HepG2 (cell line): ENCODE results near the gene PRR30. TPM values are rescaled to one million over a fixed set of nuclear protein-coding genes. Genes with fewer than 3 reads are reported as not detected.
A peak's percentile ranks its signal among the peaks of the same experiment; 100 is the strongest.

Source experiments
- CC2D1A ChIP-seq: sonication (generic); formaldehyde crosslinking; IDR thresholded peaks from 2 replicates; pipeline ENCODE4 v1.8.1; 2023; ENCODE audit warnings: mild to moderate bottlenecking, missing genetic modification reagents
- CSRNP2 ChIP-seq: sonication (generic); formaldehyde crosslinking; conservative IDR thresholded peaks from 2 replicates; pipeline ENCODE4 v1.8.0; 2022; ENCODE audit warnings: low read depth, missing genetic modification reagents
- FOXA3 ChIP-seq: IDR thresholded peaks from 2 replicates; pipeline ENCODE4 v1.6.1; 2016; ENCODE audit warnings: missing genetic modification reagents, missing compliant biosample characterization
- HNF4G ChIP-seq, 2 experiments: sonication (generic) in 1 of 2; formaldehyde crosslinking in 1 of 2; IDR thresholded peaks; 2 replicates each; pipeline versions ENCODE4 v1.4.0 to v1.6.1; 2011 to 2020; ENCODE audit warnings: borderline replicate concordance in 2 of 2, low read depth in 2 of 2, mild to moderate bottlenecking in 2 of 2, low read length in 1 of 2, missing genetic modification reagents in 1 of 2, moderate library complexity in 1 of 2
- IRF2 ChIP-seq: IDR thresholded peaks from 2 replicates; pipeline ENCODE4 v1.6.1; 2018; ENCODE audit warnings: missing genetic modification reagents, missing compliant biosample characterization
- JARID2 ChIP-seq: sonication (generic); formaldehyde crosslinking; IDR thresholded peaks from 2 replicates; pipeline ENCODE4 v1.8.1; 2023; ENCODE audit warnings: missing genetic modification reagents, inconsistent platforms; ENCODE audit not compliant: insufficient replicate concordance
- KLF6 ChIP-seq: IDR thresholded peaks from 2 replicates; pipeline ENCODE4 v1.8.0; 2016; ENCODE audit warnings: missing biosample characterization, missing genetic modification reagents
- NFYB ChIP-seq: sonication (generic); formaldehyde crosslinking; IDR thresholded peaks from 2 replicates; pipeline ENCODE4 v1.4.0; 2020; ENCODE audit warnings: missing genetic modification reagents
- PCBP1 ChIP-seq: fragments of 200-400 bp; formaldehyde crosslinking; IDR thresholded peaks from 2 replicates; pipeline ENCODE4 v1.6.1; 2017; ENCODE audit warnings: mild to moderate bottlenecking, low read depth, low read length, borderline replicate concordance
- PITX1 ChIP-seq: sonication (generic); formaldehyde crosslinking; IDR thresholded peaks from 2 replicates; pipeline ENCODE4 v1.5.1; 2020; ENCODE audit warnings: mild to moderate bottlenecking, missing genetic modification reagents
- PRDM15 ChIP-seq: sonication (generic); formaldehyde crosslinking; IDR thresholded peaks from 2 replicates; pipeline ENCODE4 v1.4.0; 2020; ENCODE audit warnings: missing genetic modification reagents
- RARA ChIP-seq: IDR thresholded peaks from 2 replicates; pipeline ENCODE4 v1.6.1; 2016; ENCODE audit warnings: missing genetic modification reagents, missing compliant biosample characterization
- REPIN1 ChIP-seq: sonication (generic); formaldehyde crosslinking; IDR thresholded peaks from 2 replicates; pipeline ENCODE4 v1.8.0; 2022; ENCODE audit warnings: missing genetic modification reagents, low read depth, mild to moderate bottlenecking, borderline replicate concordance
- SMYD3 ChIP-seq: sonication (generic); formaldehyde crosslinking; IDR thresholded peaks from 2 replicates; pipeline ENCODE4 v1.8.1; 2023; ENCODE audit warnings: mild to moderate bottlenecking, missing genetic modification reagents
- SOX13 ChIP-seq, 3 experiments: fragments of 450-650 bp in 1 of 3; sonication (generic) in 1 of 3; formaldehyde crosslinking in 1 of 3; IDR thresholded peaks in 2 of 3; conservative IDR thresholded peaks in 1 of 3; 2 replicates each; pipeline versions ENCODE4 v1.5.0 to v1.6.1; 2016 to 2020; ENCODE audit warnings: antibody characterized with exemption in 1 of 3, mild to moderate bottlenecking in 1 of 3, missing compliant biosample characterization in 1 of 3, missing genetic modification reagents in 1 of 3, moderate library complexity in 1 of 3
- ZBTB20 ChIP-seq: sonication (generic); formaldehyde crosslinking; IDR thresholded peaks from 2 replicates; pipeline ENCODE4 v1.8.1; 2023; ENCODE audit warnings: missing genetic modification reagents, low read depth, mild to moderate bottlenecking, borderline replicate concordance
- ZKSCAN8 ChIP-seq: IDR thresholded peaks from 2 replicates; pipeline ENCODE4 v1.6.1; 2016; ENCODE audit warnings: borderline replicate concordance, missing genetic modification reagents, missing compliant biosample characterization
- ZNF232 ChIP-seq: sonication (generic); formaldehyde crosslinking; IDR thresholded peaks from 2 replicates; pipeline ENCODE4 v1.4.0; 2020; ENCODE audit warnings: missing genetic modification reagents, borderline replicate concordance
- ZNF253 ChIP-seq: sonication (generic); formaldehyde crosslinking; IDR thresholded peaks from 2 replicates; pipeline ENCODE4 v1.8.0; 2022; ENCODE audit warnings: mild to moderate bottlenecking, missing genetic modification reagents, borderline replicate concordance
- ZNF296 ChIP-seq: sonication (generic); formaldehyde crosslinking; conservative IDR thresholded peaks from 2 replicates; pipeline ENCODE4 v1.5.0; 2020; ENCODE audit warnings: mild to moderate bottlenecking, missing genetic modification reagents
- ZNF367 ChIP-seq: sonication (generic); formaldehyde crosslinking; IDR thresholded peaks from 2 replicates; pipeline ENCODE4 v1.4.0; 2020; ENCODE audit warnings: missing genetic modification reagents, borderline replicate concordance
- polyA plus RNA-seq, 8 experiments: library from polyadenylated mRNA; depleted of rRNA in 3 of 8; stranded (reverse) in 7 of 8; unstranded in 1 of 8; fragments of >200 nt; fragmentation: Illumina TruSeq in 4 of 8; extraction: Trizol in 4 of 8; gene quantifications; 2 replicates each; pipeline versions ENCODE4 v1.2.1 to v1.2.3, GENCODE V29; 2011 to 2016; ENCODE audit warnings: low read depth in 4 of 8, missing spikeins in 1 of 8, mixed read lengths in 1 of 8; ENCODE audit not compliant: insufficient read depth in 1 of 8
- total RNA-seq, 5 experiments: library from RNA; depleted of rRNA; stranded (reverse); fragments of >200 nt; fragmentation: Illumina TruSeq; extraction: Trizol; gene quantifications; 2 replicates each; pipeline ENCODE4 v1.2.3, GENCODE V29; 2016; ENCODE audit warnings: low read depth in 1 of 5

Gene PRR30
- total and polyA plus RNA-seq, 2 of the 13 experiments (the other 11 are each of a cell fraction or from before 2014, with no cell fraction given) = not detected

- TF ChIP-seq PRDM15 (CRISPR knock-in tag) = no peak
- TF ChIP-seq ZKSCAN8 = peak; percentile 92
- peak; percentile 85 for TF ChIP-seq JARID2 (CRISPR knock-in tag)
- 0 out of 2 replicates have a peak, but pooled peaks have one; percentile 50 for TF ChIP-seq ZNF253 (CRISPR knock-in tag)
- TF ChIP-seq REPIN1 (CRISPR knock-in tag) = peak; percentile 89; the same call in 1 of the 2 replicates
- TF ChIP-seq PCBP1 = no peak
- peak; percentile 64 for TF ChIP-seq SMYD3
- TF ChIP-seq IRF2 (CRISPR knock-in tag) = peak; percentile 95
- TF ChIP-seq NFYB (CRISPR knock-in tag) = no peak
- TF ChIP-seq KLF6 (CRISPR knock-in tag) = peak; percentile 89
- TF ChIP-seq ZBTB20 (CRISPR knock-in tag) = peak; percentile 86; the same call in 1 of the 2 replicates
- TF ChIP-seq ZNF367 (CRISPR knock-in tag) = no peak
- peak; percentile 89; the same call in 1 of the 2 replicates for TF ChIP-seq ZNF232 (CRISPR knock-in tag)
- no peak for TF ChIP-seq CSRNP2
- TF ChIP-seq CC2D1A (CRISPR knock-in tag) = no peak
- peak; percentile 93 for TF ChIP-seq RARA (CRISPR knock-in tag)
- TF ChIP-seq ZNF296 (CRISPR knock-in tag) = 0 out of 2 replicates have a peak, but pooled peaks have one; percentile 71
- peak; percentile 97 for TF ChIP-seq FOXA3 (CRISPR knock-in tag)
- peak; percentile 86 for TF ChIP-seq PITX1
- peak; percentile 57 for TF ChIP-seq SOX13 (IDR thresholded peaks at IDR 0.05)
- peak in 1 of 2 experiments; percentile 92; a peak in 2 of 4 replicates for TF ChIP-seq SOX13 (CRISPR knock-in tag; conservative IDR thresholded peaks at IDR 0.05 in 1 of 2, IDR thresholded peaks at IDR 0.05 in 1 of 2)
- peak; percentile 63; the same call in 1 of the 2 replicates for TF ChIP-seq HNF4G (IDR thresholded peaks at IDR 0.05; ENCODE audit: borderline replicate concordance, low read depth, low read length)
- peak; percentile 83 for TF ChIP-seq HNF4G (CRISPR knock-in tag; IDR thresholded peaks at IDR 0.05; ENCODE audit: borderline replicate concordance, low read depth)
Observed at GRCh38 chr2:27095745-27096651, 43.2 kb downstream of the PRR30 start (continued).
